GM12891 (cell line): ENCODE measurements around the gene HDAC4.

Source experiments
- DNase-seq: peaks from one replicate; pipeline ENCODE4 v3.0.0; 2011; ENCODE audit warnings: low spot score; ENCODE audit not compliant: insufficient read length
- FAIRE-seq: peaks from 2 replicates; lab custom pipeline; 2011; peaks lifted over from hg19 to GRCh38; lab: Jason Lieb, UNC
- PAX5 ChIP-seq: IDR thresholded peaks from 2 replicates; pipeline ENCODE4 v1.6.1; 2011; ENCODE audit warnings: low read length, moderate library complexity, mild to moderate bottlenecking; ENCODE audit not compliant: insufficient read depth, severe bottlenecking
- POLR2A ChIP-seq: IDR thresholded peaks from 2 replicates; pipeline ENCODE4 v1.6.1; 2011; ENCODE audit warnings: low read depth, low read length, control low read depth
- POLR2AphosphoS5 ChIP-seq: IDR thresholded peaks from 2 replicates; pipeline ENCODE4 v1.6.1; 2011; ENCODE audit warnings: low read depth, low read length, control low read depth
- POU2F2 ChIP-seq: IDR thresholded peaks from 2 replicates; pipeline ENCODE4 v1.6.1; 2011; ENCODE audit warnings: low read depth, mild to moderate bottlenecking, control low read depth, low read length, moderate library complexity
- SPI1 ChIP-seq: IDR thresholded peaks from 2 replicates; pipeline ENCODE4 v1.6.1; 2011; ENCODE audit warnings: low read depth, low read length, control low read depth
- TAF1 ChIP-seq: IDR thresholded peaks from 2 replicates; pipeline ENCODE4 v1.6.1; 2011; ENCODE audit warnings: low read depth, low read length, control low read depth

HDAC4 gene

GRCh38 chr2:239425631-239426030 lies 24.8 kb upstream of the HDAC4 start:
- no peak for FAIRE-seq
- no peak for TF ChIP-seq POU2F2
- no peak for DNase-seq

- TF ChIP-seq PAX5 (no peak), POLR2A (no peak), POU2F2 (no peak), TAF1 (no peak), SPI1 (no peak), POLR2AphosphoS5 (no peak)
- FAIRE-seq: no peak
- DNase-seq: no peak
Observed at GRCh38 chr2:239424337-239425045, 23.7 kb upstream of the HDAC4 start.

DNA sequence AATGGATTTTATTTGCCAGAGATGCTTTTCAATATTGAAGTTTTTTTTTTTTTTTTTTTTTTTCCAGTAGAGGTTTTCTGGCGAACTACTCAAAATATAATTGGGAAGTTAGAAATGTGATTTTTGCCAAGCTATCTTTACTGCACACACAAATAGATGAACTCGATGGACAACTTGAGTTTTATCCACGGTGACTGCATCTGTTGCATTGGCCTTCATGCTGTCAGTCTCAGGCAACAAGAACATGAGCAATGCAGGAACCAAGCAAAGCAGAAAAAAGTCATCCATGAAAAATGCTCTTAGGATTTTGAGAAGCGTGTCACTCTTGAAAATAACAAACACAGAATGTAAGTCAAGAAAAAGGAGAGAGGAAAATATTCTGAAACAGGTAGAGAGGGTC lies 22.7 kb upstream of the HDAC4 start:
- DNase-seq (no peak), FAIRE-seq (no peak)
- TF ChIP-seq TAF1 (no peak), SPI1 (no peak), PAX5 (no peak), POLR2AphosphoS5 (no peak), POLR2A (no peak), POU2F2 (no peak)

GRCh38 chr2:239421851-239422250 lies 21.0 kb upstream of the HDAC4 start:
- DNase-seq (no peak), FAIRE-seq (no peak)
- TF ChIP-seq PAX5: no peak
- no peak for TF ChIP-seq SPI1
- no peak for TF ChIP-seq POU2F2
- TF ChIP-seq TAF1: no peak
- no peak for TF ChIP-seq POLR2A
- TF ChIP-seq POLR2AphosphoS5: no peak

GRCh38 chr2:239420082-239420481 lies 19.3 kb upstream of the HDAC4 start:
- DNase-seq: no peak
- FAIRE-seq: no peak
- TF ChIP-seq SPI1: no peak
- TF ChIP-seq TAF1: no peak
- TF ChIP-seq PAX5: no peak
- no peak for TF ChIP-seq POU2F2
- no peak for TF ChIP-seq POLR2AphosphoS5
- TF ChIP-seq POLR2A: no peak

- no peak for TF ChIP-seq POLR2AphosphoS5
- TF ChIP-seq POLR2A: no peak
- TF ChIP-seq SPI1: no peak
- TF ChIP-seq PAX5: no peak
- no peak for TF ChIP-seq POU2F2
- no peak for TF ChIP-seq TAF1
- DNase-seq (no peak), FAIRE-seq (no peak)
Observed at GRCh38 chr2:239418918-239419317, 18.1 kb upstream of the HDAC4 start.

DNA sequence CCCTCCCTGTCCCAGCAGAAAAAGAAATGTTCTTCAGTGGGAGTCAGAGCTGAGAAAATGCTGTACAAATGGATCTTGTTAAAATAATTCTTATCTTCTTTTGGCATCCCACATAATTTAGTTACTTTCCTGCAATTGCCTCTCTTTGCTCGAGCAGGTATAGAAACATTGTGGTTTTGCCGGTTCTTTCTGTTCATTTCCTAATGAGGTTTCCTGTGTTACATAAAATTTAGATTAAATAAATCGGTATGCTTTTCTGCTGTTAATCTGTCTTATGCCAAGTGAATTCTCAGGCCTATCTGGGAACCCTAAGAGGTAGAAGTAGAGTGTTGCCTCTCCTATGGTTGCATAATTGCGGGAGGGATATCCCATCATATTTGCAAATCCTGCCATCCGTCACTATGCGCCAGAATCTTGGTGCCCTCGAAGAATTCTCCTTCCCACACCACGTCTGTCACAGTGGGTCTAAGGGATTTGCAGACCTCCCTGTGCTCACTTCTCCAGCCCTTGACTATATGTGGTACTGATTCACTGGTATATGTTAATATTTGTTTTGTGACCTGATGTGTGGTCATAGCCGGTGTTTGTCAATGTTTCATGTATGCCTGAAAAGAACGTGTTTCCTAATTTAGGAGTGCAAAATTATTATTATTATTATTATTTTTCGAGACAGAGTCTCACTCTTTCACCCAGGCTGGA lies 12.2 kb upstream of the HDAC4 start:
- TF ChIP-seq PAX5: no peak
- TF ChIP-seq POU2F2: no peak
- TF ChIP-seq POLR2AphosphoS5: no peak
- TF ChIP-seq SPI1: no peak
- no peak for TF ChIP-seq TAF1
- no peak for TF ChIP-seq POLR2A
- FAIRE-seq (no peak), DNase-seq (no peak)

GRCh38 chr2:239411549-239412319 lies 10.9 kb upstream of the HDAC4 start:
- FAIRE-seq: no peak
- TF ChIP-seq PAX5 (no peak), POU2F2 (no peak), SPI1 (no peak), TAF1 (no peak), POLR2A (no peak), POLR2AphosphoS5 (no peak)
- DNase-seq: no peak

GRCh38 chr2:239411117-239411516 lies 10.3 kb upstream of the HDAC4 start:
- DNase-seq (no peak), FAIRE-seq (no peak)
- TF ChIP-seq SPI1 (no peak), POU2F2 (no peak), POLR2AphosphoS5 (no peak), PAX5 (no peak), TAF1 (no peak), POLR2A (no peak)
